Spleen (tissue), 7 donors: ENCODE measurements around the gene TSSK1B.
"Not testable (repeated sequence)": the region's sequence is repeated elsewhere in the genome, so short reads cannot be mapped to it uniquely, and the experiment has no call there.

ENCODE experiments used
- POLR2A ChIP-seq, 3 donors: fragments of 450-650 bp; IDR thresholded peaks; one replicate each; pipeline ENCODE4 v1.5.1; 2017; ENCODE audit warnings: antibody characterized with exemption in 3 of 3, mild to moderate bottlenecking in 1 of 3
- TF ChIP-seq, protein P1 (sequence below), 11 experiments: fragments of 200-600 bp in 7 of 11; fragments of 450-650 bp in 4 of 11; sonication (generic) in 4 of 11; IDR thresholded peaks in 8 of 11; conservative IDR thresholded peaks in 3 of 11; 1 replicate in 7 of 11; 2 replicates in 4 of 11; pipeline versions ENCODE4 v1.4.0 to v1.8.0; 2016 to 2021; ENCODE audit warnings: antibody characterized with exemption in 11 of 11, inconsistent platforms in 4 of 11, mild to moderate bottlenecking in 1 of 11
- donor health status: DM: no; HTN: no; CAD: no; lungs with moderate emphysema.
- donor health status: DM: no; HTN: no; CAD: no.
- donor health status: DM: no; HTN: no; CAD: no.

DNA sequence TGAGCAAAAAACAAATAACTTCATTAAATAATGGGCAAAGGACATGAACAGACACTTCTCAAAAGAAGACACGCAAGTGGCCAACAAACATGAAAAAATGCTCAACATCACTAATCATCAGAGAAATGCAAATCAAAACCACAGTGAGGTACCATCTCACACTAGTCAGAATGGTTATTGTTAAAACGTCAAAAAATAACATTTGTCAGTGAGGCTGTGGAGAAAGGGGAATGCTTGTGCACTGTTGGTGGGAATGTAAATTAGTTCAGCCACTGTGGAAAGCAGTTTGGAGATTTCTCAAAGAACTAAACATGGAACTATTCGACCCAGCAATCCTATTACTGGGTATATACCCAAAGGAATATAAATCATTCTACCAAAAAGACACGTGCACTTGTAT, 36.8 kb downstream of the TSSK1B start:
- TF ChIP-seq, protein P1, sequence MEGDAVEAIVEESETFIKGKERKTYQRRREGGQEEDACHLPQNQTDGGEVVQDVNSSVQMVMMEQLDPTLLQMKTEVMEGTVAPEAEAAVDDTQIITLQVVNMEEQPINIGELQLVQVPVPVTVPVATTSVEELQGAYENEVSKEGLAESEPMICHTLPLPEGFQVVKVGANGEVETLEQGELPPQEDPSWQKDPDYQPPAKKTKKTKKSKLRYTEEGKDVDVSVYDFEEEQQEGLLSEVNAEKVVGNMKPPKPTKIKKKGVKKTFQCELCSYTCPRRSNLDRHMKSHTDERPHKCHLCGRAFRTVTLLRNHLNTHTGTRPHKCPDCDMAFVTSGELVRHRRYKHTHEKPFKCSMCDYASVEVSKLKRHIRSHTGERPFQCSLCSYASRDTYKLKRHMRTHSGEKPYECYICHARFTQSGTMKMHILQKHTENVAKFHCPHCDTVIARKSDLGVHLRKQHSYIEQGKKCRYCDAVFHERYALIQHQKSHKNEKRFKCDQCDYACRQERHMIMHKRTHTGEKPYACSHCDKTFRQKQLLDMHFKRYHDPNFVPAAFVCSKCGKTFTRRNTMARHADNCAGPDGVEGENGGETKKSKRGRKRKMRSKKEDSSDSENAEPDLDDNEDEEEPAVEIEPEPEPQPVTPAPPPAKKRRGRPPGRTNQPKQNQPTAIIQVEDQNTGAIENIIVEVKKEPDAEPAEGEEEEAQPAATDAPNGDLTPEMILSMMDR (IDR thresholded peaks at IDR 0.05 in 8 of 11, conservative IDR thresholded peaks at IDR 0.05 in 3 of 11), result not testable (repeated sequence)
- TF ChIP-seq POLR2A (IDR thresholded peaks at IDR 0.05), result not testable (repeated sequence)
